ENCODE data around the gene PIANP.

Gene PIANP

DNA sequence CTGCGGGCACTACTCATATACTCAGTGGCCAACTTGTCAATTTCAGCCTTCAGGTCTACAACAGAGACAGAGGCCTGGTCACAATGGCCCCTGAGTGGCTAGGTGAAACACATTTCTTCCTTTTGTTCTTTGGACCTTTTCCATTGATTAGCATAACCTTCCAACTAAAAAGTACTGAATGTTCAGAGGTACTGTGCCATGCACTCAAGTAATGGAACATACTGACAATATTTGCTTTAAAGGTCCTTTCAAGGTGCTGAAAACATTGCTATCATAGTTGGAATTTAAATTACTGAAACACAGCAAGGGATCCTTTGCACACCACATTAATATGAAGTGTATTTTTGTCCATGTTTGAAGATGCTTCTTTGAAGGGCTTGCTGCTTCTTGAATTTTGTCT is 47.3 kb downstream of the PIANP start:
- TF ChIP-seq, protein P1, sequence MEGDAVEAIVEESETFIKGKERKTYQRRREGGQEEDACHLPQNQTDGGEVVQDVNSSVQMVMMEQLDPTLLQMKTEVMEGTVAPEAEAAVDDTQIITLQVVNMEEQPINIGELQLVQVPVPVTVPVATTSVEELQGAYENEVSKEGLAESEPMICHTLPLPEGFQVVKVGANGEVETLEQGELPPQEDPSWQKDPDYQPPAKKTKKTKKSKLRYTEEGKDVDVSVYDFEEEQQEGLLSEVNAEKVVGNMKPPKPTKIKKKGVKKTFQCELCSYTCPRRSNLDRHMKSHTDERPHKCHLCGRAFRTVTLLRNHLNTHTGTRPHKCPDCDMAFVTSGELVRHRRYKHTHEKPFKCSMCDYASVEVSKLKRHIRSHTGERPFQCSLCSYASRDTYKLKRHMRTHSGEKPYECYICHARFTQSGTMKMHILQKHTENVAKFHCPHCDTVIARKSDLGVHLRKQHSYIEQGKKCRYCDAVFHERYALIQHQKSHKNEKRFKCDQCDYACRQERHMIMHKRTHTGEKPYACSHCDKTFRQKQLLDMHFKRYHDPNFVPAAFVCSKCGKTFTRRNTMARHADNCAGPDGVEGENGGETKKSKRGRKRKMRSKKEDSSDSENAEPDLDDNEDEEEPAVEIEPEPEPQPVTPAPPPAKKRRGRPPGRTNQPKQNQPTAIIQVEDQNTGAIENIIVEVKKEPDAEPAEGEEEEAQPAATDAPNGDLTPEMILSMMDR (IDR thresholded peaks at IDR 0.05; ENCODE audit: insufficient read depth, low read depth, low read length, missing control alignments) = no peak
- no peak overlapping the region for H3K4me3 ChIP-seq (ENCODE audit: low read depth, low read length)
- DNase-seq (ENCODE audit: low read depth) = no peak

DNA sequence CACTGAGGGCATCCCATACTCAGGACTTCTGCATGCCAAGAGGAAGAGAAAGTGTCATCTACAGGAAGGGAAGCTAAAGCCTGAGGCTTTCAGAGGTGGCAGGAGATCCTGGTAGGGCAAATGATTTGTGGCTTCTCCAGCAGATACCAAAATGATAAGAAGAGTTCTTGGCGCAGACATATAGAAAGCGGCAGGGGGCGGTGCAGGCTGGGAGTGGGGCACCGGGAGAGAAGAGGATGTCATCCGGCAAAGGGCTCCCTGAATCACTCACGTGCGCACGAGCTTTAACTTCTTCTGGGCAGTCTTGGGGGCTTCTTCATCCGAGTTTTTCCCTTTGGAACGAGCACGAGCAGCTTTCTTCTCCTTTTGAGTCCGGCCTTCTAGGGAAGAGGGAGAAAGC is 48.2 kb downstream of the PIANP start:
- DNase-seq (ENCODE audit: low read depth) = no peak
- TF ChIP-seq, protein P1 (IDR thresholded peaks at IDR 0.05; ENCODE audit: insufficient read depth, low read depth, low read length, missing control alignments) = no peak
- H3K4me3 ChIP-seq (ENCODE audit: low read depth, low read length) = no peak overlapping the region

DNA sequence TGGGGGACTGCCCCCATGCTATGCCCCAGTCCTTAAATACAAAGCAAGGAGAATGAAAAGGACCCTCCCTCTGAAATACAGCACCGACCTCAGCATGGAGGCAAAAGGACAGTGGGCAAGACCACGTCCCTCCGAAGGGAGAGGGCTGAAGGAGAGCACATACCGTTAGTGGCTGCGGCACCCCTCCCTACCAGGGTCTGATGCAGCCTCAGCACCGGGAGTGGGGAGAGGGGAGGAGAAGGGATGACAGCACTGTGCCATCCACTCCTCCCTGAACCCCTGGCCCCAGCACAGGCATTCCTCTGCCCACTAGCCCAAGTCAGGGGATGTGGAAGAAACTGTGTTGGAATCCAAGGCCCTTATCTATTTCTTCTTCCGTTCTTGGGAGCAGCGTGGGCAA is 49.8 kb downstream of the PIANP start:
- no peak overlapping the region for H3K4me3 ChIP-seq (ENCODE audit: low read depth, low read length)
- no peak for DNase-seq (ENCODE audit: low read depth)
- TF ChIP-seq, protein P1 (IDR thresholded peaks at IDR 0.05; ENCODE audit: insufficient read depth, low read depth, low read length, missing control alignments) = no peak

DNA sequence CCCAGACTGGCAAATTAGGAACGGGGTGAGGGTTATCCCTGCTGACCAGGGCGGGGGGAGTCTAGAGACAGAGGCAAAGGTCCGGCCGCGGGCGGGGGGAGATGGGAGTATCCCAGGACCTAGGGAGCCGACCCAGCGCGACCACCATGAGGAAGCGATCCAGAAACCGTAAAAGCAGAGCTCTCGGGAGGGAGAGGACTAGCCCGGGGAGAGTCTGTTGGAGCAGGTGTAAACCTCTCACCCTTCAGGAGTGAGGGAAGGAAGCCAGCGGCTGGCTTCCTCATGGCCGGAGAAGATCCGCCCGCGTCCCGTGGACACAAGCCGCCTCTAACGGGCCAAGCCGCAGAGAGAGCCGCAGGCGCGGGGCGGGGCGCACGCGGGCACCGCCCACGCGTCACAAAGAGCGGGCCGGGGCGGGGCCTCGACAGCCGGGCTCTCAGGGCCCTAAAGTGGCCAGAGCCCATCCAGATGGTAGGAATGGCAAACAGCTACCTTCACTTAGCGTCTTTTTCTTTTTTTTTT is 53.5 kb downstream of the PIANP start, which contains the start of gene ACRBP:
Gene ACRBP, minus strand, starts transcription at position 350 of the 522 bp plus-strand sequence. Its CDS starts 66 bp downstream, at position 284.
- DNase-seq (ENCODE audit: low read depth) = peak; percentile 62
- H3K4me3 ChIP-seq (ENCODE audit: low read depth, low read length) = peak within 1 kb of the TSS; percentile 42
- TF ChIP-seq, protein P1 (IDR thresholded peaks at IDR 0.05; ENCODE audit: insufficient read depth, low read depth, low read length, missing control alignments) = no peak

DNA sequence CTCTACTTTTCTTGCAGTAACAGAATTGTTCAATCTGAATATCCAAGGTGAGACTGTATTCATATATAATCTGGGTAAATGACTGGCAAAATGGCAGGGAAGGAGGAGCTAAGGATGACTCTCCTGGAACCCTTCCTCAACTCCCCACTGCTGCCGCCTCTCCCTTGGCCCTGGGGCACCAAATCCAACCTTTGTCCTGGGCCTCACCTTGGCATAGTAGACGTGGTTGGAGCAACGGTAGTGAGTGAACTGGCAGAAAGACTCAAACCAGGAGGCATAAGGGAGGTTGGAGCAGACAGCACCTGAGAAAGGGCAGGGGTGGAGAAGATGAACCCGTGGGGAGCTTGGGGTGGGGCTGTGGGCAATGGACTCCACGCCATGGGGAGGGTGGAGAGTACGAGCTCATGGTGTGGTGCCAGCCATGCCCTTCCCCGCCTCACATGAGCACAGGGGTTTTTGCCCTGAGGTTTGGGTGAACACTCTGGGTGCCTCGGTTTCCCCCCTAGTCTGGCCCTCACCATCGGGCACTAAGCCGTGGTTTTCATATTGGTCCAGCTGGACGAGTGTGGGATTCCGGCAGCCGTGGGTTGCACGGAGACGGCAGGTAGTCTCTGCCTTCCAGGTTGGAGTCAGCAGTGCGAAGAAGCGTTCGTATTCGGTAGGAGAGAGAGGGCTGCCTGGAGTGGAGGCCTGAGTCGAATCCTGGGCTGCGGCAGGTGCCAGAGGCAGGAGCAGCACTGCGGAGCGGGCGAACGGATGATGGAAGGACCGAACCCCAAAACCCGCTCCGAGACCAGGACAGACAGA is 54.1 kb downstream of the PIANP start:
- peak overlapping the region; percentile 42 for H3K4me3 ChIP-seq (ENCODE audit: low read depth, low read length)
- no peak for DNase-seq (ENCODE audit: low read depth)
- TF ChIP-seq, protein P1 (IDR thresholded peaks at IDR 0.05; ENCODE audit: insufficient read depth, low read depth, low read length, missing control alignments) = no peak

DNA sequence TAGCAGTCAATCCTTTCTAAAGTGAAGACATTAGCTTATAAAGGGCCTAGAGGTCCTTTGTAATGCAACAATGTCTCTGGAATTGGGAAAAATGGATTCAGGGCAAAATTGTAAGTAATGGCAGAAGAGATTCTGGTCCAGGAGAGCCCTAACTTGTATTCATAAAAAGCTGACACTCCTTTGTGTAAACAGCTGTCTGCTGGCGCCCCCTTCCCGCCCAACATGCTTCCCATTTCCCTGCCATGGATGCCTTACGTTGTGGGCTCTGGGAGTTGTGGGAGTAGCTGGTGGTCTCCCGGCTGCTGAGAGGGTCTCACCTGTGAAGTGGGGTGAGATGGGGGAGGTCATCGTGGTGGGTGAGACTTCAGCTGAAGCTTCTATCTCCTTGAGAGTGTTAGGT is 55.7 kb downstream of the PIANP start:
- TF ChIP-seq, protein P1 (IDR thresholded peaks at IDR 0.05; ENCODE audit: insufficient read depth, low read depth, low read length, missing control alignments) = no peak
- DNase-seq (ENCODE audit: low read depth) = no peak
- no peak overlapping the region for H3K4me3 ChIP-seq (ENCODE audit: low read depth, low read length)
